NCI-H1417 (cell line): ENCODE measurements around the gene DMBX1.

ENCODE experiments used
- DNase-seq, 3 experiments: peaks; one replicate each; lab custom pipeline; 2025; lab: John Stamatoyannopoulos, UW

Gene DMBX1

DNA sequence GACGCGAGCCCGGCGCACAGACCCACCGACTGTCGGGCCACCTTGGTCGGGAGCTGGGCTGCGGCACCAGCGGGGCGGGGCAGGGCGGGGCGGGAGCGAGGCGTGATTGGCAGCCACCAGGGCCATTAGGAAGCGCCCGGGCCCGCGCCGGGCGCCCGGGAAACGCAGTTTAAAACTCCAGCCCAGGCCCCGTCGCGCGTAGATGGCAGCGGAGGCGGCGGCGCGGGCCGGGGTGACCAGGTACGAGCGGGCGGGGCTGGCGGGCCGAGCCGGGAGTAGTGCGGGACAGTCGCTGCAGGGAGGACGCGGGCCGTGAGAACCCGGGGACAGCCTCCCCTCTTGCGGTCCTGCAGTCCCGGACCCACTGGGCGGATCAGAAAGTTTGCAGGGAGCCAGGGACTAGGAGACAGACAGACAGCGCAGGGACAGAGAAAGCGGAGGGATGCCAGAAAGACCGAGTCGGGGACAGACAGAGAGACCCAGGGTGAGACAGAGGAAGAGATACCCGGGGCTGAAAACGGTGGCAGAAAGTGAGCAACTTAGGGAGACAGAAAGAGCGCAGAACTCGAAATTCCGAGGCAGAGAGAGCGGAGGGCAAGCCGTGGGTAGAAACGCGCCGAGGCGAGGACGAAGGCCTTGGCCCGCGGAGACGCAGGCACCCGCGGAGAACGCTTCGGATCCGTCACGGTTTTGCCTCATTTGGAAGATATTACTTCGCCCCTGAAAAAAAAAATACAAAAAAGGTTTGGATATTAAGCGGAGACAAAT is at the start of gene DMBX1:
Gene DMBX1, plus strand, starts transcription at position 199 of the 768 bp plus-strand sequence. CDS start 17,175 bp downstream, outside the sequence.
- peak; percentile 13 to 73 (median 65) for DNase-seq

DNA sequence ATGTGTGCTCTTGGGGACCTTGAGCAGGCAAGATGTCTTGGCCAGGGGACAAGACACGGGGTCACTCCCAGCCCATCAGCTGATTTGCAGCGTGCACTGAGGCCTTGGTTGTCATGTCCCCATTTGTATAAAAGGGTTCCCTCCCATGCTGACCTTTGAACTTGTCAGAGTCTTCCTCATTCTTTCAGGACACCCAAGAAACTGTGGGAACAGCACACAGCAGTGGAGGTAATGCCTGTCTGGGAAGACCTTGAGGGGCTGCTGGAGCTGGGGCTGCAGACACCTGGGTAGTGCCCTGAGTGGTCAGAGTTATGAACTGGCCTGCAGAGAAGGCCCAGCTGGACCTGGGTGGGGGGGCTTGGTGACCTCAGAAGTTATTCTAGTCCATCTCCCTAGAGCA is 49.2 kb upstream of the DMBX1 start:
- no peak for DNase-seq

GRCh38 chr1:46442317-46443161 is 47.1 kb upstream of the DMBX1 start:
- DNase-seq: peak; percentile 44 to 70 (median 54)

GRCh38 chr1:46444466-46444865 is 45.2 kb upstream of the DMBX1 start:
- DNase-seq: no peak

- DNase-seq: peak in 1 of 3 experiments; percentile 7
These were observed 43.8 kb upstream of the DMBX1 start for GRCh38 chr1:46445773-46446256.

DNA sequence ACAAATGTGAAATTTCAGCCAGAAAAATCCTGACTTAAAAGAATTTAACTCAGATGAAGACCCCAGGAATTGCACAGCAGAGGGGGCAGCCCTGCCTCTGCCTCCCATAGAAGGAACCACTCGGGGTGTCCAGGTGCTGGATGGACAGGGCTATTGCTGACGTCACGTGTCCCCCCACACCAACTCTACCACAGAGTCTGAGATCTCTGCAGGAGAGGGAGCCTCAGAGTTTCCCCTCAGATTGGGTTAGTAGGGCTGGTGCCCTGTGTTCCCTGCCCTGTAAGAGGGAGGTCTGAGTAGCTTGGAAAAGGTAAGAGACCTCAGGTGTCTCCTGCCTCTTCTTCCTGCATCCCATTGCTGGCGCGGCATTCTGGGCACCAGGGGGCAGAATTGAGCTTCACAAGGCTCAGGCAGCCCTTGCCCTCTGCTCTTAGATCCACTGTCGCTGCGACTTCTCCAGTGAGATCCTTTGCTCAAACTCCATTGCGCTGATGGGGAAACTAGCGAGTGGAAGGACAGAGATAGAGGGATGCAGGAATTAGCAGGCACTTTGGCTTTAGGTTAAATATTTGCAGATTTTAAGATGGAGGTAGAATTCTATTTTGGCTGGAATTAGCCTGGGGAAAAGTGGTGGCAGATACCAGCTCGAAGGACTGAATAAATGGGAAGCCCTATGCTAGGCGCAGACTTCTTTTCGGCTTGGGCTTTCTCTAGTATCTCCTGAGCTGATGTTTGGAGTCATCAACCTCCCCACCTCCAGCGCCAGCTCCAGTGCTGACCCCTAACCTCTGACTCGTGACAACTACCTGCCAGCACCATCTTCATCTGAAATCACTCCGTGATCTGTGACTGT is 42.8 kb upstream of the DMBX1 start:
- DNase-seq: peak; percentile 71 to 88 (median 76)

- peak in 1 of 3 experiments; percentile 35 for DNase-seq
These were observed 42.0 kb upstream of the DMBX1 start for GRCh38 chr1:46447499-46448108.

DNA sequence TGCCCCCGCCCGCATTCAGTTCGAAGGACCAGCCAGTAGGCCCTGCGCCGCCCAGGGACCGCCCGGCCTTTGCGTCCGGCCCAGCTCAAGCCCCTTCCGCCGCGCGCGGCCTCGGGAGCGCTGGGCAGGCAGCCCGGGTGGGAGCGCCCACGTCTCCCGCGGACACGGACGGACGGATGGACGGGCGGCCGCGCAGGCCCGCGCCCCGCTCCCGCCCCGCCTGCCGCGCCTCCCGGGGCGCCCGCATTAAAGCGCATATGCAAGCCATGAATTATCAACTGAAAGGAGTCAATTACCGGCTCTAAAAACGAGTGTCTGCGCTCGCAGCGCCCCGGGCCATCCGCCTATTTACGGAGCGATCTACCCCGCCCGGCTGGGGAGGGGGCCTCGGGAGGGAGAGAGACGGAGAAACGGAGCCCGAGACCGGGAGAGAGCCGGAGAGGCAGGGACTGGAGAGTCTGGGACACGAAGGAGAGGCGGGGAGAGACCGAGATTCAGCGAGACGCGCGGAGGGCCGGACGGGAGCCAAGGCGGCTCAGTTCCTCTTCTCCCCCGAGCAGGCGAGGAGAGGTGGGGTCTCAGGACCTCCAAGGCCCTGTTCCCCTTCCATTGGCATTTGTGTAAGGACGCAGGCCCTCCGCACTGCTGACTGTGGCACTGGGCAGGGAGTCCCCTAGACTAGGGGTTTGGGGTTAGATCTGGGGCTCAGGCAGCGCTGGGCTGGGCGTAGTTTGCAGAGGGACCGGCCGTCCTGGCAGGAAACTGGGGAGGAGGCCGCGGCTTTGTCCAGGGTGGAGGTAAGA is 41.3 kb upstream of the DMBX1 start:
- DNase-seq: peak in 2 of 3 experiments; percentile 79 to 84

DNA sequence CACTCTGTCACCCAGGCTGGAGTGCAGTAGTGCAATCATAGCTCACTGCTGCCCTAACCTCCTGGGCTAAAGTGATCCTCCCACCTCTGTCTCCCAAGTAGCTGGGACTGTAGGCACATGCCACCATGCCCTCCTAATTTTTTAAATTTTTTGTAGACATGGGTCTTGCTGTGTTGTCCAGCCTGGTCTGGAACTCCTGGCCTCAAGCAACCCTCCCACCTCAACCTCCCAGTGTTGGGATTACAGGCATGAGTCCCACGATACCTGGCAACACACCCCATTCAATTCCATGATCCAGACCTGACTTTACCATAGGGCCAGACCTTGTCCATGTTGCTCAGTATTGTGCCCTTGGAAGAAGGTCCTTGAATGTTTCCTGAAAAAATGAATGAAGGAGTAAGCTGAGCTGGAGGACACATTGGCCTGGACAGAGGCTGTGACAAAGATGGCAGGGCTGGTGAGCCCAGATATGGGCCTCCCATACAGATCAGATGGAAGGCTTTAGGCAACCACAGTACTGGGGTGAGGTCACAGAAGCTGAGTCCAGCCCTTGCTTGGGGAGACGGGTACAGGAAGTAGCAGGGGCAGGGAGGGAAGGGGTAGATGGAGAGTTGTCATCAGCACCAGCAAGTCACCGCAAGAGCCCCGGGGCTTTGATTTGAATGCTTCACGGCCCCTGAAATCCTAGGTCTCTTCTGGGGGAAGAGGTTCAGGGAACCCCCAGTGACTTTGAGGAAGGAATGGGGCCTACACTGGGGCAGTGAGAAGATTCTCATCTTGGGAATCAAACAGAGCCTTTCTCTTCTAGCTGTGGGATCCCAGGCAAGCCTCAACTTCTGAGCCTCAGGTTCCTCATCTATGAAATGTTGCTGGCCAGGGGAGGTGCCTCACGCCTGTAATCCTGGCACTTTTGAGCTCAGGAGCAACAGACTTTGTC is 40.1 kb upstream of the DMBX1 start:
- no peak for DNase-seq

- no peak for DNase-seq
These were observed 39.5 kb upstream of the DMBX1 start for GRCh38 chr1:46450160-46450517.

- no peak for DNase-seq
These were observed 37.4 kb upstream of the DMBX1 start for GRCh38 chr1:46451948-46452930.

- peak in 2 of 3 experiments; percentile 37 to 66 for DNase-seq
These were observed 36.7 kb upstream of the DMBX1 start for GRCh38 chr1:46452931-46453325.

- no peak for DNase-seq
These were observed 36.2 kb upstream of the DMBX1 start for GRCh38 chr1:46453449-46453848.

- peak in 2 of 3 experiments; percentile 84 to 95 for DNase-seq
These were observed 33.7 kb upstream of the DMBX1 start for GRCh38 chr1:46455951-46456350.

DNA sequence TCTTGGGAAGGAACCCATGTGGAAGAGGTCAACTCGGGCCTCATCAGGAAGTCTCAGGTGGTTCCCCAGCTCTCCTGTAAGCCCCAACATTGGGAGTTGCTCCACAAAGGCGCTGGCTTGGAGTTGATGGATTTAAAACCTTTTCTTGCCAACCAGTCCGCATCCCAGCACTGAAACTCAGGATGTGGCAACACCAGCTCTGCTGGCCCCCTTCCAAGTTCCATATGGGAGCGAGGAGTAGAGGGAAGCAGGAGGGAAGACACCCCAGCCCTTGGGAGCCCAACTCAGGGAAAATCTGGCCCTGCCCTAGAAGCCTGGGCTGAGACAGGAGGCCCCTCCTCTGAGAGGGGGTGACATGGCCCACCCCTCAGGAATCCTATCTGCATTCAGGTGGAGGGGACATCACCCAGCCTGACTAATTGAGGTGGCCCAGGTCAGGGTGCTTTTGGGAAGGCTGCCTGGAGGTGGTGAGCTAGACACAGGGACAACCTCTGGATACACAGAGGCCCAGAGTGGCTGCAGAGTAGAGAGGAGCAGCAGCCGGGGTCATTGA is 33.1 kb upstream of the DMBX1 start:
- peak in 1 of 3 experiments; percentile 50 for DNase-seq

DNA sequence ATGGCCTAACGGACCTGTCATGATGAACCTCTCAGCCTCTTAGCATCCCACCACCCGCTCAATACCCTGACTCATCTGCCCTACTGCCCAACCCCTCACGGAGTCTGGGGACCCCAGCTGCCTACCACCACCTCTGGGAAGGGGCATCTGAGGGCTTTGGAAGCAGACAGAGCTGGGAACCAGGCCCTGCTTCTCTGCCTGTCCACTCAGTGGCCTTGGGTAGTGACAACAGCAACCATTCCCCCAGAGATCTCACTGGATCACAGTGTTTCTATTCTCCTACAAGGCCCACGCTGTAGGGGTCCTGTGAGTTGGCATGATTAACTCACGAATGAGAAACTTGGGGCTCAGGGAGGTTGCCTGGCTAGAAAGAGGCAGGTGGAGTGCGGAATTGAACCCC is 32.5 kb upstream of the DMBX1 start:
- DNase-seq: no peak

- peak in 2 of 3 experiments; percentile 23 to 59 for DNase-seq
These were observed 31.4 kb upstream of the DMBX1 start for GRCh38 chr1:46458190-46458589.

DNA sequence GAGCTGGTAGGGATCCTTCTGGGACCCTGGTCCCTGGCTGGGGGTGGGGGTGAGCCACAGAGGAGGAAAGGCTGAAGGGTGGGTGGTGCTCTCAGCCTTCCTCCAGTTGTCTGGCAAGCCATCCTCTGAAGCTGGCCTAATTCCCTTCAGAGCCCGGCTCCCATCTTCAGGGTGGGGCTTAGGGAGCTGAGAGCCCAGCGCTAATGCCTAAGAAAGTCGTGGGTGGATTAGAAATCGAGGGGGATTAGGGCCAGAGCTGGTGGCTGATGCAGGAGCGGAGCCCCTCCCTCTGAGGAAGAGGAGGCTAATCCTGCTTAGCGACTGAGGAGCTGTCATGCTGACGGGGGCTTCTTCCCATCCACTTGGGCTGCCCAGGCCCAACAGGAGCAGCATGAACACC is 30.8 kb upstream of the DMBX1 start:
- no peak for DNase-seq
